ENCODE results near the gene MCCC2.

DNA sequence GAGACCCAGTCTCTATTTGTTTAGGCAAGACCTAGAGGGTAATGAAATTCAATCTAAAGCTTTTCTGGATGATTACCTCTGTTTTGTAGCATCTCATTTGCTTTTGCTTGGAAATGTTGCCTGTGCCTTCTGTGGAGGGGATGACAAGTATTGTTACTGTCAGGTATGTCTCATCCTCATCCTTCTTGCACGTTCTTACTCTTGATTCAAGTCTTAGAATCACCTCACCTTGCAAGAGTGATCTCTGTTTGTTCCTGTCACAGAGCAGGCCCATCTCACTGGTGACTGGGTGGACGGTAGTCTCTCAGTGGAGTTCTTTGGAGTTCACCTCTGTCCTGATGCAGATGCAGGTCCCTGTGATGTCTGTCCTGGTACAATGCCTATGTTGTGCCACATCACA lies 33.5 kb downstream of the MCCC2 start:
- no peak for TF ChIP-seq EZH2 (IDR thresholded peaks at IDR 0.05; ENCODE audit: low read length)
- TF ChIP-seq, protein P1, sequence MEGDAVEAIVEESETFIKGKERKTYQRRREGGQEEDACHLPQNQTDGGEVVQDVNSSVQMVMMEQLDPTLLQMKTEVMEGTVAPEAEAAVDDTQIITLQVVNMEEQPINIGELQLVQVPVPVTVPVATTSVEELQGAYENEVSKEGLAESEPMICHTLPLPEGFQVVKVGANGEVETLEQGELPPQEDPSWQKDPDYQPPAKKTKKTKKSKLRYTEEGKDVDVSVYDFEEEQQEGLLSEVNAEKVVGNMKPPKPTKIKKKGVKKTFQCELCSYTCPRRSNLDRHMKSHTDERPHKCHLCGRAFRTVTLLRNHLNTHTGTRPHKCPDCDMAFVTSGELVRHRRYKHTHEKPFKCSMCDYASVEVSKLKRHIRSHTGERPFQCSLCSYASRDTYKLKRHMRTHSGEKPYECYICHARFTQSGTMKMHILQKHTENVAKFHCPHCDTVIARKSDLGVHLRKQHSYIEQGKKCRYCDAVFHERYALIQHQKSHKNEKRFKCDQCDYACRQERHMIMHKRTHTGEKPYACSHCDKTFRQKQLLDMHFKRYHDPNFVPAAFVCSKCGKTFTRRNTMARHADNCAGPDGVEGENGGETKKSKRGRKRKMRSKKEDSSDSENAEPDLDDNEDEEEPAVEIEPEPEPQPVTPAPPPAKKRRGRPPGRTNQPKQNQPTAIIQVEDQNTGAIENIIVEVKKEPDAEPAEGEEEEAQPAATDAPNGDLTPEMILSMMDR (optimal IDR thresholded peaks at IDR 0.05 in 1 of 3, IDR thresholded peaks at IDR 0.05 in 1 of 3, conservative IDR thresholded peaks at IDR 0.05 in 1 of 3; ENCODE audit: extremely low read depth in 1 of 3, insufficient read depth in 2 of 3, low read length in 3 of 3), result no peak
